SK-N-SH (cell line): ENCODE measurements around the gene CARM1. TPM values are rescaled to one million over a fixed set of nuclear protein-coding genes. Genes with fewer than 3 reads are reported as not detected.

Experiments used
- CTCF ChIA-PET: fragments of 300-600, 350-600 bp; formaldehyde crosslinking; extraction: SDS; loops from one replicate; lab custom pipeline; 2021; lab: Yijun Ruan, JAX
- POLR2A ChIA-PET: fragments of 350-600 bp; sonication (Branson Sonifier 250); formaldehyde crosslinking; extraction: SDS; loops from one replicate; lab custom pipeline; 2020; ENCODE audit warnings: antibody characterized with exemption, inconsistent platforms; lab: Yijun Ruan, JAX
- DNase-seq: peaks from one replicate; pipeline ENCODE4 v3.0.0; 2012
- H2AFZ ChIP-seq: fragments of 200-600 bp; sonication (generic); 2 replicates; pipeline ENCODE4 v1.8.1; 2016; ENCODE audit warnings: antibody characterized with exemption, mild to moderate bottlenecking, low read depth
- H3F3A ChIP-seq: fragments of 200-600 bp; sonication (generic); replicated peaks from 2 replicates; pipeline ENCODE3; 2016; ENCODE audit warnings: antibody characterized with exemption, mild to moderate bottlenecking; ENCODE audit not compliant: insufficient read depth
- H3K27ac ChIP-seq, 2 experiments: fragments of 200-500 bp in 1 of 2; fragments of 200-600 bp in 1 of 2; sonication (Bioruptor generic) in 1 of 2; sonication (generic), shearing (Covaris generic) in 1 of 2; 2 replicates each; pipeline versions ENCODE4 v1.5.1 to v1.6.1; 2014 to 2016; ENCODE audit warnings: low read depth in 2 of 2, inconsistent platforms in 1 of 2, low read length in 1 of 2, mild to moderate bottlenecking in 1 of 2, mixed read lengths in 1 of 2
- H3K27me3 ChIP-seq: fragments of 200-600 bp; sonication (generic), shearing (Covaris generic); 2 replicates; pipeline ENCODE4 v1.6.1; 2016; ENCODE audit warnings: mixed run types; ENCODE audit not compliant: insufficient read depth
- H3K36me3 ChIP-seq, 2 experiments: fragments of 200-500 bp in 1 of 2; fragments of 200-600 bp in 1 of 2; sonication (Bioruptor generic) in 1 of 2; sonication (generic) in 1 of 2; replicated peaks in 1 of 2; 2 replicates each; pipeline versions ENCODE3 to v1.5.1; 2014 to 2016; ENCODE audit warnings: low read length in 1 of 2, mild to moderate bottlenecking in 1 of 2; ENCODE audit not compliant: insufficient read depth in 2 of 2, control insufficient read depth in 1 of 2
- H3K4me1 ChIP-seq, 2 experiments: fragments of 200-500 bp in 1 of 2; fragments of 200-600 bp in 1 of 2; sonication (Bioruptor generic) in 1 of 2; sonication (generic), shearing (Covaris generic) in 1 of 2; 2 replicates each; pipeline versions ENCODE4 v1.5.1 to v1.6.1; 2014 to 2016; ENCODE audit warnings: low read depth in 1 of 2, low read length in 1 of 2, mixed run types in 1 of 2; ENCODE audit not compliant: insufficient read depth in 2 of 2, control insufficient read depth in 1 of 2
- H3K4me2 ChIP-seq: fragments of 200-600 bp; sonication (generic), shearing (Covaris generic); 2 replicates; pipeline ENCODE4 v1.6.1; 2017; ENCODE audit warnings: mixed run types
- H3K4me3 ChIP-seq, 2 experiments: fragments of 200-500 bp in 1 of 2; fragments of 200-600 bp in 1 of 2; sonication (Bioruptor generic) in 1 of 2; sonication (generic), shearing (Covaris generic) in 1 of 2; 2 replicates each; pipeline versions ENCODE4 v1.5.1 to v1.8.1; 2014 to 2016; ENCODE audit warnings: low read depth in 2 of 2, inconsistent platforms in 1 of 2, low read length in 1 of 2, mild to moderate bottlenecking in 1 of 2, mixed read lengths in 1 of 2, moderate library complexity in 1 of 2
- H3K79me2 ChIP-seq: fragments of 200-600 bp; sonication (generic); 2 replicates; pipeline ENCODE4 v1.8.1; 2017; ENCODE audit warnings: mild to moderate bottlenecking; ENCODE audit not compliant: insufficient read depth
- H3K9ac ChIP-seq: fragments of 200-600 bp; sonication (generic); 2 replicates; pipeline ENCODE4 v1.6.1; 2017; ENCODE audit warnings: mixed run types
- H3K9me2 ChIP-seq: fragments of 200-600 bp; sonication (generic); 2 replicates; pipeline ENCODE4 v1.6.1; 2017; ENCODE audit warnings: mixed run types
- H3K9me3 ChIP-seq: fragments of 200-600 bp; sonication (generic); 2 replicates; pipeline ENCODE4 v1.6.1; 2017; ENCODE audit warnings: mixed run types, mild to moderate bottlenecking, moderate library complexity
- H4K20me1 ChIP-seq: fragments of 200-600 bp; sonication (generic); 2 replicates; pipeline ENCODE4 v1.6.1; 2017; ENCODE audit warnings: mild to moderate bottlenecking, mixed run types; ENCODE audit not compliant: insufficient read depth
- FOSL2 ChIP-seq: IDR thresholded peaks from 2 replicates; pipeline ENCODE4 v1.4.0; 2012; ENCODE audit warnings: low read depth, mild to moderate bottlenecking, moderate library complexity, borderline replicate concordance
- GATA2 ChIP-seq: sonication (generic); formaldehyde crosslinking; IDR thresholded peaks from 2 replicates; pipeline ENCODE4 v1.5.0; 2020; ENCODE audit warnings: mild to moderate bottlenecking, missing genetic modification reagents
- POLR2AphosphoS5 ChIP-seq: IDR thresholded peaks from 2 replicates; pipeline ENCODE4 v1.6.1; 2012; ENCODE audit warnings: low read depth, low read length
- REST ChIP-seq: IDR thresholded peaks from 2 replicates; pipeline ENCODE4 v1.6.1; 2012; ENCODE audit warnings: mild to moderate bottlenecking, low read depth, low read length, moderate library complexity
- SMC3 ChIP-seq: IDR thresholded peaks from 2 replicates; pipeline ENCODE4 v1.6.1; 2012; ENCODE audit warnings: low read depth, low read length, improper control_type of control experiment
- TAF1 ChIP-seq: IDR thresholded peaks from 2 replicates; pipeline ENCODE4 v1.6.1; 2012; ENCODE audit warnings: low read depth, mild to moderate bottlenecking, low read length, moderate library complexity, borderline replicate concordance
- YY1 ChIP-seq: IDR thresholded peaks from 2 replicates; pipeline ENCODE4 v1.4.0; 2012; ENCODE audit warnings: low read depth, mild to moderate bottlenecking
- WGBS: methylation state at CpG from one replicate; pipeline ENCODE4 v1.1.6; 2017; ENCODE audit warnings: low lambda C conversion rate; 5-methylcytosine and 5-hydroxymethylcytosine counted together
- polyA plus RNA-seq, 3 experiments: library from polyadenylated mRNA; depleted of rRNA; stranded (reverse); fragments of >200 nt; gene quantifications; 2 replicates each; pipeline ENCODE4 v1.2.3, GENCODE V29; 2012

CARM1 gene
- polyA plus RNA-seq, 1 of the 3 experiments (the other 2 are of a cell fraction), result 62.2 TPM

GRCh38 chr19:10848230-10848856 lies 23.0 kb upstream of the CARM1 start, which contains the start of gene C19orf38:
Gene C19orf38, plus strand, starts transcription at chr19:10848415. Its CDS starts 94 bp downstream, at chr19:10848509.
- POLR2A ChIA-PET, result no interaction called here
- H3K9me2 ChIP-seq, result no peaks in the 10 kb centered on the region
- 69% methylated on average over 11 of the region's 14 CpGs for WGBS
- no peak within 1 kb of the TSS for H3K4me2 ChIP-seq
- no peak within 1 kb of the TSS for H3K27ac ChIP-seq
- no peaks in the 10 kb centered on the region for H4K20me1 ChIP-seq
- H3K4me3 ChIP-seq, result no peak within 1 kb of the TSS
- H3F3A ChIP-seq, result no peaks in the 10 kb centered on the region
- DNase-seq, result no peak
- TF ChIP-seq GATA2 (no peak), REST (no peak)
- no peak within 1 kb of the TSS for H2AFZ ChIP-seq
- no peaks in the 10 kb centered on the region for H3K27me3 ChIP-seq
- no peaks in the 10 kb centered on the region for H3K4me1 ChIP-seq
- no peaks in the 10 kb centered on the region for H3K9me3 ChIP-seq
- no peaks in the 10 kb centered on the region for H3K36me3 ChIP-seq
- no peaks in the 10 kb centered on the region for H3K79me2 ChIP-seq
- no peak within 1 kb of the TSS for H3K9ac ChIP-seq
- CTCF ChIA-PET, result interaction anchor here (1.3 to 4.8 kb wide), 2 partner anchors 13 to 16 kb away, joined by 4 to 31 read pairs; no protein-coding TSS in a partner anchor

GRCh38 chr19:10850631-10851030 lies 20.7 kb upstream of the CARM1 start:
- Histone ChIP-seq H3K9ac (no peak overlapping the region), H3K79me2 (no peaks in the 10 kb centered on the region), H3K27ac (no peak overlapping the region), H3K27me3 (no peaks in the 10 kb centered on the region), H3K9me2 (no peaks in the 10 kb centered on the region)
- 65% methylated on average over 5 of the region's 5 CpGs for WGBS
- TF ChIP-seq FOSL2, result no peak
- TF ChIP-seq SMC3, result no peak
- no peak for TF ChIP-seq TAF1
- no peak for TF ChIP-seq YY1
- no peak for TF ChIP-seq POLR2AphosphoS5
- TF ChIP-seq, all 33 proteins: peak for 0
- CTCF ChIA-PET, result interaction anchor here (1.2 to 4.8 kb wide), 4 partner anchors 10 to 84 kb away, joined by 3 to 31 read pairs (median 6); partner anchors contain the start of gene TMED1
- H3K4me1 ChIP-seq, result no peaks in the 10 kb centered on the region
- no peaks in the 10 kb centered on the region for H4K20me1 ChIP-seq
- H3F3A ChIP-seq, result no peaks in the 10 kb centered on the region
- no peak overlapping the region for H3K4me3 ChIP-seq
- POLR2A ChIA-PET, result no interaction called here
- no peak overlapping the region for H2AFZ ChIP-seq
- no peak for DNase-seq
- no peaks in the 10 kb centered on the region for H3K36me3 ChIP-seq
- H3K4me2 ChIP-seq, result no peak overlapping the region
- H3K9me3 ChIP-seq, result no peaks in the 10 kb centered on the region
